Measurements from ENCODE around the gene MTCL1.

MTCL1 gene

DNA sequence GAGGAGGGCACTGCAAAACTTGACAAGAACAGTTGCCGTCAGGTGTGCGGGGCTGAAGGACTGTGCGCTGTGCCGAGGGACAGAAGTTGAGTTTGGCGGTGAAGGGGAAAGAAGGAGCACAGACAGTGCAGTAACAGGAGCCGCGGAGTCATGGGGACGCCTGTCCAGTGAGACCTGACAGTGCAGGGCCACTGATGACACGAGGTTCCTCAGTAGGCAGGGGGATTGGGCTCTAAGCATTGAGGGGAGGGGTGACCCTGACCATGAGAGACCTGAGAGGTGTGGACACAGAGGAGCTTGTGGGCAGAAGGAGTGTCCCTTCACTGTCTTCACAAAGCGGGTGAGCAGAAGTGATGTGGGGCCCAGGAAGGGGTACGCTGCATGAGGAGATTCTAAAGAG is 104.8 kb downstream of the MTCL1 start:
- no peak for DNase-seq (ENCODE audit: low read depth, low spot score)

DNA sequence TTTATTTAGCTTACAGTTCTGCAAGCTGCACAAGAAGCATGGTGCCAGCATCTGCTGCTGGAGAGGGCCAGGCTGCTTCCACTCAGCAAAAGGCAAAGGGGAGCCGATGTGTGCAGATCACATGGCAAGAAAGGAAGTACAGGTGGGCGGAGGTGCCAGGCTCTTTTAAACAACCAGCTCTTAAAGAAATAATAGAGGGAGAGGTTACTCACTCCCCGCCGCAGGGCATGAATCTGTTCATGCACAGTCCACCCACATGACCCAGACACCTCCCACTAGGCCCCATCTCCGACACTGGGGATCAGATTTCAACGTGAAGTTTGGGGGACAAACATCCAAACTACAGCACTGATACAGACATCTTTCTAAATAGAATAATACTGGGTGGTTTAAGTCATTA is 105.8 kb downstream of the MTCL1 start:
- no peak for DNase-seq (ENCODE audit: low read depth, low spot score)

DNA sequence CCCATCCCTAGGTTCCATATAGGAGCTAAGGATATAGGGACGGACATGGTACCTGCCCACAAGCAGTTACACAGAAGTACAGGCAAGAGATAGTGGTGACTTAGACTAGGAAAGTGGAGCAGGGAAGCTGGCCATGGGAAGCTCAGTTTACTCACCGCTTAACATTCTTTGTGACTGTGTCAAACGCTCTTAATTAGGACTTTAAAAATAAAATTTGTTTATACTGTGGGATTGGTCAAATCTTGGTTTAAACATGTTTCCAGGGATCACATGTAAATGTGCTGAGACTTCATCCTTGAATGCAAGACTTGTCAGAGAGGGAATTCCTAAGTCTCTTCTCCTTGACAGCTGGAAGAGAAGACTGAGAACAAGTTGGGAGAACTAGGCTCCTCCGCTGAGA is 107.3 kb downstream of the MTCL1 start:
- DNase-seq (ENCODE audit: low read depth, low spot score), result no peak

DNA sequence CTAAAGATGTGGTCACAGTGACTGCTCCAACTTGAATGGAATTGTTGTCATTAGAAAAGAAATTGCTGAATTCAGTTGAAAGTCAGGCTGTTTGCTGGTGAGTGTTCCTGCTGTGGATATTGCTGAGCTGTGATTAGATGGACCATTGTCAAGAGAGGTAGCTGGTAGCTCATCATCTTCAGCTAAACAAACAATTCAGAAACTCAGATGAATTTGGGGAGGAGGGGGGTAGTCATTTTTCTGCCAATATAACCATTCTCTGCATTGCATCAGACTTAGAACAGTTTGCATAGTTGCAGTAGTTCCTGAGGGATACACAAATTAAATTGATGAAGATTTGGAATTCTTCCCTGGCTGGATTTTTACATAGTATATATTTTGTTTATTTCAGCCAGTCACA is 108.3 kb downstream of the MTCL1 start:
- DNase-seq (ENCODE audit: low read depth, low spot score), result no peak

DNA sequence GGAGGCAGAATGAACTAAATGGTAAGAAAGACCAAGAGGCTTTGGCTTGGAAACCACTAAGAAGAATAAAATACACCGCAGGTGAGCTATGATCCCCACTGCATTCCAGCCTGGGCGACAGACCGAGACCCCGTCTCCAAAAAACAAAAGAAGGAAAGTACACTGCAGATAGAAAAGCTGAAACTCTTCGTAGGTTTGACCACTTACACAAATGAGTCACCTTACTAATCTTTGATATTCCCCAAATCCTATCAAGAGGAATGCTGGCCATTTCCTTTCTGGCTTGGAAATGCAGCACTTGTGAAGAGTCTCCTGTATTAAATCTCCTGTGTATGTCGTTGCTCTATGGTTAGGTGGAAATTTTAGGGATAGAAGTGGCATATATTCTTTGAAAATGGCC is 108.8 kb downstream of the MTCL1 start:
- DNase-seq (ENCODE audit: low read depth, low spot score), result no peak

DNA sequence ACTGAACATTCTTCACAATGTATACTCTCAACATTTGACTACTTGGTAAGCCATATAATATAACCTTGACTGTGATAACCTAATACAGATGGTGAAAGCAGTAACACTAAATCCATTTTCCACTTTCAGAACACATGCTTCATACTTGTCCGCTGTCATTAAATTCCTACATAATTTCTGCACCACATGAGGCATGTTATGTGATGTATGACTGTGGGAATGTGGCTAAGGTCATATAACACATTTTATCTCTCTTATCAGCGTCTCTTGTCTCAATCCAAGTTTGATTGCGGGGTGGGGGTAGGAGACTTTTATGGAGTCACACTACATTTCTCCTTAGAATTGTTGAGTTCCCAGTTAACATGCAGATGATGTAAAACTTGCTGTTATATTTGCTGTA is 110.9 kb downstream of the MTCL1 start:
- no peak for DNase-seq (ENCODE audit: low read depth, low spot score)

DNA sequence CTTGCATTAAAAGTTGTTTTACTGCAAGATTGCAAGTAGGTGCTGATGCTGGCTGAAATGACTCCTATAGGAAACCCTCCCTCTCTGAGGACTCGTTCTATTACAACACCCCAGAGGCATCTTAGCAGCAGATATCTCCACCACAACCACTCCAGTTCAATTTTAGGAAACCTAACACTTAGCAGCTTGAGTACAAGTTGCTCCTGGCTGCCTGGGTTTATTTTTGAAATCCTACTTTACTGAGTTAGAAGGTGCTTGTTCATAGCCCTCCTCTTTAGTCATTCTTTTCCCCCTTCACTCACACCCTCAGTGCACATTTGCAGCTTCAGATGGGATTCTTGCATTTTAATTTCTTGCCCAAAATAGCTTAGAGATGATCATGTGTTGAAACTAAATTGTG is 111.5 kb downstream of the MTCL1 start:
- DNase-seq (ENCODE audit: low read depth, low spot score), result no peak

DNA sequence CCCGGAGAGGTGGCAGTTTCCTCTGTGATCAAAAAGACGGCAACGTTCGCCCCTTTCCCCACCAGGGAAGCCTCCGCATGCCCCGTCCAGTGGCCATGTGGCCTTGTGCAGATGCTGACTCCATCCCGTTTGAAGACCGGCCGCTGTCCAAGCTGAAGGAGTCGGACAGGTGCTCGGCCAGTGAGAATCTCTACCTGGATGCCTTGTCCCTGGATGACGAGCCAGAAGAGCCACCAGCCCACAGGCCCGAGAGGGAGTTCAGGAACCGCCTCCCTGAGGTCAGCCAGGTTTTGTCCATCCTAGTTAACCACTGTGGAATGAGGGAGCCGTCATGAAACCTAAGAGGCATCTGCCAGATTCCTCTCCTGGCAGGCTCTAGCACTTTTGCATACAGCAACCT is 113.6 kb downstream of the MTCL1 start:
- DNase-seq (ENCODE audit: low read depth, low spot score), result no peak

DNA sequence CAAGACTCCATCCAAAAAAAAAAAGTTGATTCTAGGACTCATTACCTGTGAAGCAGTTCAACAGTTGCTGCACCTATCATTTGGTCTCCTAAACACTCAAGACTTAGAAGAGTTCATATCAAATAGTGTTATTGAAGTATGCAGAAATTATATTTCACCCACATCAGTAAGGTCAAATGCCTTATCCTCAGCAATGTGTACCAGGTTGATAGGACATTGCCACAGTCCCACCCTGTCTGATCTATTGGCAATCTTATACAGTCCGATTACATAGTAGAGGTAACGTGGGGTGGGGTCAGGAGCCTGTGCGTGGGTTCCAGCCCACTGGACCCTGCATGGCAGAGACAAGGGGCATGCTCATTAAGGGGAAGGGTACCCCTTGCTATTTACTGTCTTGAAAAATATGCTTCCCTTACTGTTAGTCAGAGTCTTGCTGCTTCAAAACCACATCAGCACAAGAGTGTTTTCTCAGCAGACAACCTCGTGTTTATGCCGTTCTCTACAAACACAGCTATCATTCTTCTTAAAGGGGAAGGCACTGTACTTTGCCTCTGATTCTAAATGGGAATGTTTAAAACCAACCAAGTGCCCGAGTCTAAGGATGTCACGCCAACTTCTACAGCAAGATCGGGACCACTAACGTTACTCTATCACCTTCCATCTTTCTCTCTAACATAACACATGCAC is 115.2 kb downstream of the MTCL1 start:
- DNase-seq (ENCODE audit: low read depth, low spot score), result no peak

DNA sequence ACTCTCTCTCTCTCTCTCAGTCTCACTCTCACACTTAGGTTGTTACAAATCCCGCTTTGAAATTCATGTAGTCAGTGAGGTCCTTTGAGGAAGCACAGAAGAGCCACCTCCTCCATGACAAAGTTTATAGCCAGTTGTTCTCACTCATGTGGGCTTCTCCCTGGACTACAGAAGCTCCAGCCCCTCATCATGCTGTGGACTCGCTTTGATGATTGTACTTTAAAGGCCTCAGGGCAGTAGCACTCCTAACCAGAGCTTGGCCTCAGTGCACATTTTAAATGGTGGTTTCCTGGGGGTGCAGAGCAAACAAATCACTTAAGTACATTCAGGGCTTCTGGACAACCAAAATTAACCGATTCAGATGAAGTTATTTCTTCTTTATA is 115.7 kb downstream of the MTCL1 start:
- DNase-seq (ENCODE audit: low read depth, low spot score), result peak; percentile 47

DNA sequence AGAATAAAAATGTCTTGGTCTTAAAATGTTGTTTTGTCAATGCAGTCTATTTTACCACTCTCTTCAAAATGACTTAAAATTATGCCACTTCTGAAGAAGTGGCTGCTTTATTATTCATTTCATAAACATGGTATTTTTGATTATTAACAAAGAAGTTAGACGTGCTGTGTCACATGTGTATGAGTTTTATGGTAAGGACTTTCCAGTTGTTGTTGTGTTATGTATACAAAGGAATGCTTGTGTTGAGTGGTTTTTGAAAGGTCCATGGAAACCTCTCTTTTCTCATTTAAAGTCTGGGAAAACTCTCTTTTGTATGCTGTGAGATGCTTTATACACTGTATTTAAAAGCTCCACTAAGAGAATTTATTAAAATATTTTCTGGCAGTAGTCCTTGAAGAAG is 116.2 kb downstream of the MTCL1 start:
- no peak for DNase-seq (ENCODE audit: low read depth, low spot score)

DNA sequence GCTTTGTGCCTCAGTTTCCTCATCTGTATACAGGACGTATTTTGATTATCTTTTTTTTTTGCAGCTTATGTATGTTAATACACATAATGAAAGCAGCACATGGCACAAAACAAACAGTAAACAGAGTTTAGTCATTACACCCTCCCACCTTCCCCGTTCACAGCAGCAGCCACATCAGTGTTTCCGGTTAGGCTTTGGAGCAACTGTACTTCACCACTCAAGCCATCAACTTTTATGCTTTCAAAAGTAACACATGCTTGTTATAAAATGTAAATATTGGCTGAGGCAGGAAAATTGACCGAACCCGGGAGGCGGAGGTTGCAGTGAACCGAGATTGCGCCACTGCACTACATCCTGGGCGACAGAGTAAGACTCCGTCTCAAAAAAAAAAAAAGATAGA is 117.3 kb downstream of the MTCL1 start:
- no peak for DNase-seq (ENCODE audit: low read depth, low spot score)

DNA sequence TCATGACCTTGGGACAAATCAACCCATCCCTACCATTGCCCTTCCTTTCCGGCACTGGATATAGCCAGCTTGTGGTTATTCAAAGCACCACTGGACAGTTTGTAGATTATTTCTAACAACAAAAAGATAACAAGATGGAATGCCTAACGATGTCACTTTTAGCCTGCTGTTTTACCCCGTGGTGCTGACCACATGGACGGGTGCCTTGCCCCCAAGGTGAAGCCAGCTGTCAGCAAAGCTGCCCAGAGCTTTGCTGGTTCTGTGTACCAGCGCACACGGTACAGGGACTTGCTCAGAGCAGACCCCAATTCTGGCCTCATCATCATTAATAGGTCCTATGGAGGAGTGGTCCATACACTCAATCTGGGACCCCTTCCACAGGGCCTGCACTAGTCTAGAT is 118.2 kb downstream of the MTCL1 start:
- no peak for DNase-seq (ENCODE audit: low read depth, low spot score)

DNA sequence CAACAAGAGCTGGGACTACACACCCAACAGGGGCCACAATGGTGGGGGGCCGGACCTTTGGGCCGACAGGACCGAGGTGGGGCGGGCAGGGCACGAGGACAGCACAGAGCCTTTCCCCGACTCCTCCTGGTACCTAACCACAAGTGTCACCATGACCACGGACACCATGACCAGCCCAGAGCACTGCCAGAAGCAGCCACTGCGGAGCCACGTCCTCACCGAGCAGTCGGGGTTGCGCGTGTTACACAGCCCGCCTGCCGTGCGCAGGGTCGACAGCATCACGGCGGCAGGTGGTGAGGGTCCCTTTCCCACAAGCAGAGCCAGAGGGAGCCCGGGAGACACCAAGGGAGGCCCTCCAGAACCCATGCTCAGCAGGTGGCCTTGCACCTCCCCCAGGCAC is 119.5 kb downstream of the MTCL1 start:
- DNase-seq (ENCODE audit: low read depth, low spot score), result no peak

DNA sequence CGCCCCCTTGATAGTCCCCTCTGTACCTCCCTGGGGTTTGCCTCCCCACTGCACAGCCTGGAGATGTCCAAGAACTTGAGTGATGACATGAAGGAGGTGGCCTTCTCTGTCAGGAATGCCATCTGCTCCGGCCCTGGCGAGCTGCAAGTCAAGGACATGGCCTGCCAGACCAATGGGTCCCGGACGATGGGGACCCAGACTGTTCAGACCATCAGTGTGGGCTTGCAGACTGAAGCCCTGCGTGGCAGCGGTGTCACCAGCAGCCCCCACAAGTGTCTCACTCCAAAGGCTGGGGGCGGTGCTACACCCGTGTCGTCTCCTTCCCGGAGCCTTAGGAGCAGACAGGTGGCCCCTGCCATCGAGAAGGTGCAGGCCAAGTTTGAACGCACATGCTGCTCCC is 119.9 kb downstream of the MTCL1 start:
- DNase-seq (ENCODE audit: low read depth, low spot score), result no peak

DNA sequence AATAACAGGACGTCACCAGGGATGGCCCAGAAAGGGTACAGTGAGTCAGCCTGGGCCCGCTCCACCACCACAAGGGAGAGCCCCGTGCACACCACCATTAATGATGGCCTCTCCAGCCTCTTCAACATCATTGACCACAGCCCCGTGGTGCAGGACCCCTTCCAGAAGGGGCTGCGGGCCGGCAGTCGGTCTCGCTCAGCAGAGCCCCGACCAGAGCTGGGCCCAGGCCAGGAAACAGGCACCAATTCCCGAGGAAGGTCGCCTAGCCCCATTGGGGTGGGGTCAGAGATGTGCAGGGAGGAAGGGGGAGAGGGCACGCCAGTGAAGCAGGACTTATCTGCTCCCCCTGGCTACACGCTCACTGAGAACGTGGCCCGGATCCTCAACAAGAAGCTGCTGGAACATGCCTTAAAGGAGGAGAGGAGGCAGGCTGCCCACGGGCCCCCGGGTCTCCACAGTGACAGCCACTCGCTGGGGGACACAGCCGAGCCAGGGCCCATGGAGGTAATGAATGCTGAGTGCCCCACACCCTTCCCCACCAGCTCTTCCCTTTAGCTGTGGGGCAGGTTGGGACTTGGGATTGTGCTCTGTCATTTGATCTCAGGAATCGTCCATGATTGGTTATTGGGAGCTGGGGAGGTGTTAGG is 120.5 kb downstream of the MTCL1 start:
- no peak for DNase-seq (ENCODE audit: low read depth, low spot score)

DNA sequence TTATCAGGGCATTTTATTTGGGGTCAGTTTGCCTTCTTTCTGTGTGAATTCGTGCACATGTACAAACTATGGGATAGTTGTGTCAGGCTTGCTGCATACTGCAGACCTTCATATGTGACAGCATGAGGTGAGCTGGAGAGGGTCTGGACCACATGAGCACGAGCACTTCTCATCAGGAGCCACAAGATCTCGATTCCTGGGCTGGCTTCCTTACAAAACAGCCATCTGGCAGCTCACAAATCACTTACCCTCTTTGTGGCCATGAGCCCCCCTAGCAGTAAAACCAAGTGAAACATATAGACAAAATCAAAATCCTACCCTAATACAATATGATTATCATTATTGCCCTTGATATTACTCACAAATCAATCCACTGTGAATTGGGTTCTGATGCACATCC is 121.2 kb downstream of the MTCL1 start:
- DNase-seq (ENCODE audit: low read depth, low spot score), result no peak

DNA sequence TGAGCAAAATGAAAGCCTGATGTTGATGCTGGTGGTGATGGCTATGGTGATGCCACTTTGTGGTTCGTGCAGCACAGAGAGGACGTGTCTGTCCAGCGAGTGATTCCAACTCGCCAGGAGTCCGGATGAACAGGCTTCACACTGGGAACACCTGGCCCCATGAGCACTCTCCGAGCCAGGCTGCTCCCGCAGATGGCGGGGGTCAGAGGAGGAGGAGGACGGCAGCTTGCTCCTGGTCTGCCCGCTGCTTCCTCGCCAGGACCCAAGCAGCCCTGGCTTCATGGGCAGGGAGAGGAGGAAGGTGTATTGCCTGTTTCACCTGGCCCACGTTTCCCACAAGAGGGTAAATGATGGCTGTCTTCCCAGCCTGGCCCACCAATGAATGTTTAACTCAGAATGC is 121.6 kb downstream of the MTCL1 start:
- no peak for DNase-seq (ENCODE audit: low read depth, low spot score)

DNA sequence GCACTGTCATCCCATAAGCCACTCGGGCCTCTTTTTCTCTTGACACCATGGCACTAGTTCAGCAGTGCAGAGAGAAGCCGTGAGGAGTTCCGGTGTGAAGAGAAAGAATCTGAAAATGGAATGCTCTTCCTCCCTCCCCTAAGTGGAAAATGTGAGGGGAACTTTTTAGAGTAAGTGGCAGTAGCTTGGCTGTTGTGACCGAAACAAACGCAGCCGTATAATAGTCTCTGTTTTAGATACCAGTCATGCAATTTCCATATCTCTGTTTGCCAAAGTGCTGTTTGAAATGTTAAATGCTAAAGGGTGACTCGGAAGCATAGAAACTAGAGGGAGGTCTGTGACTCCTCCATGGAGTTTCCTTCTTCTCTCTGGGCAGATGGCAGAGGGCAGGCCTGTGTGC is 122.9 kb downstream of the MTCL1 start:
- DNase-seq (ENCODE audit: low read depth, low spot score), result no peak

DNA sequence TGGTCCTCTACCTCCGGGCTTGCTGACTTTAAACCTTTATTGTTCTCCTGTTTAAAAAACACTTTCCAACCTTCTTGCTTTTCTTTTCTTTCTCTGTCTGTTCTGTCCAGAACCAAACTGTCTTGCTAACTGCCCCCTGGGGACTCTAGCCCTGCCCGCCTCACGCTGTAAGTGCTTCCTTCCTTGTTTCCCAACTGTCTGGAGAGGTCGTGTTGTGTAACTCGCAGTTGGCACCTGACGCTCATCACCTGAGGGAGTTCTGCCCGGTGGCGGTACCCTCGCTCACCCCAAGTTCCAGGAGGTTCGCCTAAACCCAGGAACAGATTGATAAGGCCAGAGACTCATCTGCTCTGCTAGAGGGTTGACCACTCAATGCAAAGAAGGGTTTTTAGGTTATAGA is 123.4 kb downstream of the MTCL1 start:
- no peak for DNase-seq (ENCODE audit: low read depth, low spot score)

DNA sequence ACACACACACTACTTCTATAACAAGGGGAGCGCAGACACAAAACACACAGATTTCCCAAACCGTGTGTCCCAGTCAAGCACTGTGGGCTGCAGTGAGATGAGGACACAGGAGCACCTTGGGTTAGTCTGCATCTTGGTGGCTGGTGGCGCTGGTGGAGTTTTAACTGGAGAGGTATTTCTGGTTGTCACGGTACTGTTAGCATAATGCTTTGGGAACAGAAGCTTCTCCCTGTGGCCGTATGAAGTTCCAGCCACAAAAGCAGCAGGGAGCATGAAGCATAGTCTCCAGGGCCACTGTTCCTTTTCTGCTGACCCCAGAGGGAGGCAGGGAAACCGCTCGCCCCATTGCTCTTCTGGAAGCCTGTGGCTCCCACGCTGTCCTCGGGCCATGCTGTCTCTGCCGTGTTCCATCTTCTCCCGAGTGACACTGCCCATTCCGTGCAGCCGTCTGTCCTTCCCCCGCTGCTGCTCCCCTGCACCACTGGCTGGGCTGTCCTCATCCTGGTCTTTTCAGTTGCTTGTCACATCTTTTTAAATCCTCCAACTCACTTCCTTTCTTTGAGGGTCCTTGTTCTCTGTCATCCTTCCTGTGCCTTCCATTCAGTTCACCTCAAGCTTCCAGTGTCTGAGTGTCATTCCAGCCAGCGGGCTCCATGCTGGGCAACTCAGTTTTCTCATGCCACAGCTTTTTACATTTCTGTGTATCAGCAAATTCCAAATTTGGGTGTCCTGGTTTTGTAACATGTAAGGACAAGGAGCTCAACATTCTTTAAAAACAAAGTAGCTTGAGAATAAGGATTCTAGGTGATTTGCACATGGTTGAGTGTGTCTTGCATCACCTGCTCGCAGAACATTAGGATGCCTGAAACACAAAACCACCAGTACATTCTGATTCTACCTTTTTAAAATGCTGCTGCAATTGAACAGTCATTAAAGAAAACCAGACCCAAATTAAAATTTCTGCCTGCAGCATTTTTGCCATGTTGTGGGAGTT is 125.0 kb downstream of the MTCL1 start:
- DNase-seq (ENCODE audit: low read depth, low spot score), result peak; percentile 19

DNA sequence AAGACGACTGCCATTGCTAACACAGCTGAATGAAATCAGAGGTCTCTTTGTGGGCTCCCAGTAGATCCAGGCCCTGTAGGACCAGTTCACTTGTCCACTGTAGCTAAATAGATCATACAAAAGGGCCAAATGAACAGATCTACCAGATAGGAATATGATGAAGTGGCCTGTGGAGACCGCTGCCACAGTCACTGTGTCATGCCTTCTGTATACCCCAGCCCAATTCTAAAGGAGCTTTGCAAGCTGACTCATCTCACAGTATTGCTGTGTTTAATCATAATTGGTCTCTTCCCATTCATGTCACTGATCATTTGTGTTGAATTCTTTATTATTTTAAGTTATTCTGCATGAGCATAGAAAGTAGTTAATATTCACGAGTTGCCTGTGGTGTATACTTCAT is 125.8 kb downstream of the MTCL1 start:
- no peak for DNase-seq (ENCODE audit: low read depth, low spot score)

DNA sequence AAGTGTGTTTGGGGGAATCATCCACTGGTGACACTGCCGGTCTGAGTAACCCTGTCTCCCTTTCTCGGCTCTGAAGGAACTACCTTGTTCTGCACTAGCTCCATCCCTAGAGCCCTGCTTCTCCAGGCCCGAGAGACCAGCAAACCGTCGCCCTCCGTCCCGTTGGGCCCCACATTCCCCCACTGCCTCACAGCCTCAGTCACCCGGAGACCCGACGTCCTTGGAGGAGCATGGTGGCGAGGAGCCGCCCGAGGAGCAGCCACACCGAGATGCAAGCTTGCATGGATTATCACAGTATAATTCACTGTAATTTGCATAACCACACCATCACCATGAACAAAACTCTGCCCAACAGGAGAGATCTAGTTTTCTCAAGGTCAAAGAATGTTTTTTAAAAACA is 126.2 kb downstream of the MTCL1 start:
- DNase-seq (ENCODE audit: low read depth, low spot score), result no peak
